ENCODE results near the gene NRP1. TPM values are rescaled to one million over a fixed set of nuclear protein-coding genes. Genes with fewer than 3 reads are reported as not detected.
A peak's percentile ranks its signal among the peaks of the same experiment; 100 is the strongest.

NRP1 gene
- total RNA-seq, 4 donors from 2014 or later = 40.4 to 123 (median 58.3) TPM

- DNase-seq = no peak
- TF ChIP-seq POLR2A (IDR thresholded peaks at IDR 0.05) = no peak
- TF ChIP-seq, protein P1, sequence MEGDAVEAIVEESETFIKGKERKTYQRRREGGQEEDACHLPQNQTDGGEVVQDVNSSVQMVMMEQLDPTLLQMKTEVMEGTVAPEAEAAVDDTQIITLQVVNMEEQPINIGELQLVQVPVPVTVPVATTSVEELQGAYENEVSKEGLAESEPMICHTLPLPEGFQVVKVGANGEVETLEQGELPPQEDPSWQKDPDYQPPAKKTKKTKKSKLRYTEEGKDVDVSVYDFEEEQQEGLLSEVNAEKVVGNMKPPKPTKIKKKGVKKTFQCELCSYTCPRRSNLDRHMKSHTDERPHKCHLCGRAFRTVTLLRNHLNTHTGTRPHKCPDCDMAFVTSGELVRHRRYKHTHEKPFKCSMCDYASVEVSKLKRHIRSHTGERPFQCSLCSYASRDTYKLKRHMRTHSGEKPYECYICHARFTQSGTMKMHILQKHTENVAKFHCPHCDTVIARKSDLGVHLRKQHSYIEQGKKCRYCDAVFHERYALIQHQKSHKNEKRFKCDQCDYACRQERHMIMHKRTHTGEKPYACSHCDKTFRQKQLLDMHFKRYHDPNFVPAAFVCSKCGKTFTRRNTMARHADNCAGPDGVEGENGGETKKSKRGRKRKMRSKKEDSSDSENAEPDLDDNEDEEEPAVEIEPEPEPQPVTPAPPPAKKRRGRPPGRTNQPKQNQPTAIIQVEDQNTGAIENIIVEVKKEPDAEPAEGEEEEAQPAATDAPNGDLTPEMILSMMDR (IDR thresholded peaks at IDR 0.05) = no peak
- WGBS, 2 donors = 75 to 89% methylated on average over 2 of the region's 2 CpGs
Observed at GRCh38 chr10:33240931-33241330, 93.5 kb downstream of the NRP1 start.

GRCh38 chr10:33240258-33240657 lies 94.2 kb downstream of the NRP1 start:
- 30 to 31% methylated on average over 2 of the region's 2 CpGs for WGBS, 2 donors
- no peak for DNase-seq
- no peaks in the 10 kb centered on the region for H3K9me3 ChIP-seq
- H3K27me3 ChIP-seq = no peaks in the 10 kb centered on the region
- no peak for TF ChIP-seq POLR2A (IDR thresholded peaks at IDR 0.05)
- TF ChIP-seq, protein P1 (IDR thresholded peaks at IDR 0.05) = no peak
- peak overlapping the region in 1 of 3 donors; percentile 23 for H3K27ac ChIP-seq
- intact Hi-C loops (cut with DNase I) = no loop called here
- no peak overlapping the region for H3K4me3 ChIP-seq (replicated peaks in 1 of 3)
- H3K36me3 ChIP-seq = no peaks in the 10 kb centered on the region
- H3K4me1 ChIP-seq = peaks cover 18 to 19% of the 10 kb centered on the region in 2 donors

More at GRCh38 chr10:33240931-33241330, 93.5 kb downstream of the NRP1 start:
- H3K36me3 ChIP-seq = no peaks in the 10 kb centered on the region
- no peaks in the 10 kb centered on the region for H3K27me3 ChIP-seq
- intact Hi-C loops (cut with DNase I) = no loop called here
- H3K27ac ChIP-seq = peak overlapping the region in 1 of 3 donors; percentile 23
- H3K4me1 ChIP-seq = peaks cover 13% of the 10 kb centered on the region in 2 donors
- H3K4me3 ChIP-seq (replicated peaks in 1 of 3) = no peak overlapping the region
- no peaks in the 10 kb centered on the region for H3K9me3 ChIP-seq

- no peak for TF ChIP-seq POLR2A (IDR thresholded peaks at IDR 0.05)
- TF ChIP-seq, protein P1 (IDR thresholded peaks at IDR 0.05) = no peak
- no peak for DNase-seq
- Histone ChIP-seq H3K36me3 (no peaks in the 10 kb centered on the region), H3K4me3 (replicated peaks in 1 of 3) (no peak overlapping the region), H3K27me3 (no peaks in the 10 kb centered on the region), H3K4me1 (peaks cover 28 to 29% of the 10 kb centered on the region in 2 donors), H3K27ac (no peak overlapping the region), H3K9me3 (no peaks in the 10 kb centered on the region)
- intact Hi-C loops (cut with DNase I) = no loop called here
- WGBS, 2 donors = 92 to 98% methylated on average over 2 of the region's 2 CpGs
Observed at GRCh38 chr10:33239257-33239656, 95.2 kb downstream of the NRP1 start.

DNA sequence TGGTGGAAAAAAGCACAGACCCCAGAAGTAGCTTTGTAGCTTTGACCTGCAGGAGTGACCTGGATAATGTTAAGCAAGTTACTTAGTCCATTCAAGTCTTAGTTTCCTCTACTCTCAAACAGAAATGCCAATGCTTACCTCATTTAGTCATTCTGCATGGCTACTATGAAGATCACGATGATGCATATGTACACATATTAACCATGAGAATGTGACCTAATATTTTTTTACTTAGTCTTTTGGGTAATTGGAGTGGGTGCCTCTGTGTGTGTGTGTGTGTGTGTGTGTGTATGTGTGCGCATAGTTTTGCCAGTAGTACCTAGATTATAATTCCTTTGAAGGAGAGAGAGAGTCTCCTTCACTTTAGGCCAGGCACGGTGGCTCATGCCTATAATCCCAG lies 95.8 kb downstream of the NRP1 start:
- no peak for TF ChIP-seq POLR2A (IDR thresholded peaks at IDR 0.05)
- TF ChIP-seq, protein P1 (IDR thresholded peaks at IDR 0.05) = no peak
- H3K4me1 ChIP-seq = peaks cover 33 to 35% of the 10 kb centered on the region in 2 donors
- DNase-seq = no peak
- no peaks in the 10 kb centered on the region for H3K27me3 ChIP-seq
- H3K36me3 ChIP-seq = no peaks in the 10 kb centered on the region
- no peak overlapping the region for H3K4me3 ChIP-seq (replicated peaks in 1 of 3)
- H3K9me3 ChIP-seq = no peaks in the 10 kb centered on the region
- intact Hi-C loops (cut with DNase I) = no loop called here
- H3K27ac ChIP-seq = no peak overlapping the region
- WGBS, 2 donors = 90 to 96% methylated on average over 3 of the region's 3 CpGs

DNA sequence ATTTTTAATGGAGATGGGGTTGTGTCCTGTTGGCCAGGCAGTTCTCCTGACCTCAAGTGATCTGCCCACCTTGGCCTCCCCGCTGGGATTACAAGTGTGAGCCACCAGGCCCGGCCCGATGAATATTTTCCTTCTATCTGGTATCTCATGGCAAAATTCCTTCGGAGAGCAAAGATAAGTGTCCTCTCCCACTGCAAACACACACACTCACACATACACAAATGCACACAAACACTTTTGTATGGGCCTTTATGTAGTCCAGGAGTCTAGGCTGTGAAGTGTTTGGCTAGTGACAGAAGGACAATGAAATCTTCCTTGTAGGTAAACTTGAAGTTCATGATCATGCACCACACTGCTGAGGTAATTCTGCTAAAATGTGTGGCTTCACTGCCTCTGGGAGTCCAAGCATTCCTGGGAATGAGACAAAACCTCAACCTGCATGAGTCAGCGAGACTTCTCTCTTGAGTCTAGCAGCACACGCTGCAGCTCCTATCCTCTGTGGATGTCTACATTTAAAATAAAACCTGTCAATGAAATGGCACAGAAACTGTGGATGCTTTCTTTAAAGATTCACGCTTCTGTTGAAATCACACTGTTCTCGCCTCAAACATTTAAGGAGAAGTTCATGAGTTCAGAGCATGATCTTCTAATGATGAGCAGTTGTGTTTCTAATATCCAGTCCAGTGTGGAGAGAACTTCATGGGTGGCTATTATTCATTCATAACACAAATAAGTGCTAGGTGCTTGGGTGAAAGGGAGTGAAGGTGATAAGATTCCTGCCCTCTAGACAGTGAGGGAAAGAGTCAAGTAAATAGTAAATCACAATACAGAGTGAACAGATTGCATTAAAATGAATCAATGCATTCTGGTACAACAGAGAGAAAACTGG lies 96.5 kb downstream of the NRP1 start:
- no peak overlapping the region for H3K27ac ChIP-seq
- intact Hi-C loops (cut with DNase I) = no loop called here

More for the DNA sequence above, 96.5 kb downstream of the NRP1 start:
- Histone ChIP-seq H3K36me3 (no peaks in the 10 kb centered on the region), H3K4me1 (peaks cover 33 to 37% of the 10 kb centered on the region in 2 donors), H3K4me3 (replicated peaks in 1 of 3) (no peak overlapping the region), H3K9me3 (no peaks in the 10 kb centered on the region), H3K27me3 (no peaks in the 10 kb centered on the region)
- no peak for TF ChIP-seq POLR2A (IDR thresholded peaks at IDR 0.05)
- TF ChIP-seq, protein P1 (IDR thresholded peaks at IDR 0.05) = no peak
- DNase-seq = peak in 1 of 2 donors; percentile 30
- WGBS, 2 donors = 75 to 78% methylated on average over 8 of the region's 8 CpGs
